ENCODE measurements around the gene MRPL28. TPM values are rescaled to one million over a fixed set of nuclear protein-coding genes. Genes with fewer than 3 reads are reported as not detected.

The MRPL28 gene
- total RNA-seq, 1 experiment from 2014 or later = 140 TPM

DNA sequence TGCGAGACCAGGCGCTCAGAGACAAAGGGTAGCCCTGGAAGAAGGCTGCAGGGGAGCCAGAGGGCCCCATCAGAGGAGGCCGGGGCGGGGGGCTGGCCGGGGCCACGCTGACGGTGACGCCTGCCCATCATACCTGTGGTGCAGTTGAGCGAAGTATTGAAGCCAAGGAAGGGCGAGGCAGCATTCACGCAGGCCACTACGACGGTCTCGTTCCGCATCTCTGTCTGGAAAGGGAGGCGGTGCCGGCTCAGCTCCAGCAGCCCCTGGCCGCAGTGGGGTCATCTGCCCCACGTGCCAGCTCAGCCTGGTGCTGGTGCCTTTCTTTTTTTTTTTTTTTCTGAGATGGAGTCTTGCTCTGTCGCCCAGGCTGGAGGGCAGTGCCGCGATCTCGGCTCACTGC is 4.9 kb upstream of the MRPL28 start:
- H3K4me1 ChIP-seq (ENCODE audit: control insufficient read depth, insufficient read depth, low read length) = peaks cover 24% of the 10 kb centered on the region
- H3K9me3 ChIP-seq (ENCODE audit: control insufficient read depth, insufficient read depth, low read depth, low read length) = no peaks in the 10 kb centered on the region
- no peak overlapping the region for H3K4me3 ChIP-seq (ENCODE audit: low read depth in 2 of 2, low read length in 2 of 2)
- intact Hi-C loops (cut with micrococcal nuclease; ENCODE audit: unreplicated experiment) = no loop called here
- no peak overlapping the region for H3K27ac ChIP-seq (ENCODE audit: low read length)
- H3K27me3 ChIP-seq (ENCODE audit: control insufficient read depth, insufficient read depth, low read length) = no peaks in the 10 kb centered on the region
- ATAC-seq = no peak
- no TSS peak for BruUV-seq (replicated peaks)
- ChIA-PET CTCF (no interaction called here), POLR2A (no interaction called here)
- H3K36me3 ChIP-seq (ENCODE audit: control insufficient read depth, insufficient read depth, low read length) = no peaks in the 10 kb centered on the region
- no peak for DNase-seq (ENCODE audit: low read depth, low spot score)
- TF ChIP-seq TCF7L2 (IDR thresholded peaks at IDR 0.05; ENCODE audit: low read depth, low read length) (no peak), POLR2AphosphoS5 (IDR thresholded peaks at IDR 0.05; ENCODE audit: low read depth, low read length) (0 out of 2 replicates have a peak, but pooled peaks have one; percentile 10)
- in situ Hi-C loops (cut with HindIII; ENCODE audit: low pct_unique_long_range_greater_than_20kb, low sequenced_read_pairs) = no loop called here

DNA sequence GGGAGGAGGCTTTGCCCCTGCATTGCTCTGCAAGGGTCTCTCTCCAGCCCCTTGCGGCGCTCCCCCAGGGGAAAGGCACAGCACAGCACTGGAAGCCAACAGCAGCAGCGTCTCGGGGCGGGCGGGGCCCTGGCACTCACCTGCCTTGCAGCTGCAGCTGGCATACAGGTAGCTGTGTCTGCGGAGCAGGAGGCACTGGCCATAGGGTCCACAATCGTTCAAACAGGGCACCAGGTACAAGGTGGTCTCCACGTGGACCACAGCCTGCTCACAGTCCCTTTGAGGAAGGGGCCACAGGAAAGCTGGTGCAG is 4.2 kb upstream of the MRPL28 start:
- BruUV-seq (replicated peaks) = no TSS peak
- in situ Hi-C loops (cut with HindIII; ENCODE audit: low pct_unique_long_range_greater_than_20kb, low sequenced_read_pairs) = no loop called here
- Histone ChIP-seq H3K9me3 (ENCODE audit: control insufficient read depth, insufficient read depth, low read depth, low read length) (no peaks in the 10 kb centered on the region), H3K36me3 (ENCODE audit: control insufficient read depth, insufficient read depth, low read length) (no peaks in the 10 kb centered on the region), H3K4me1 (ENCODE audit: control insufficient read depth, insufficient read depth, low read length) (peaks cover 21% of the 10 kb centered on the region), H3K27ac (ENCODE audit: low read length) (no peak overlapping the region), H3K27me3 (ENCODE audit: control insufficient read depth, insufficient read depth, low read length) (no peaks in the 10 kb centered on the region), H3K4me3 (ENCODE audit: low read depth in 2 of 2, low read length in 2 of 2) (no peak overlapping the region)
- TF ChIP-seq, protein P1, sequence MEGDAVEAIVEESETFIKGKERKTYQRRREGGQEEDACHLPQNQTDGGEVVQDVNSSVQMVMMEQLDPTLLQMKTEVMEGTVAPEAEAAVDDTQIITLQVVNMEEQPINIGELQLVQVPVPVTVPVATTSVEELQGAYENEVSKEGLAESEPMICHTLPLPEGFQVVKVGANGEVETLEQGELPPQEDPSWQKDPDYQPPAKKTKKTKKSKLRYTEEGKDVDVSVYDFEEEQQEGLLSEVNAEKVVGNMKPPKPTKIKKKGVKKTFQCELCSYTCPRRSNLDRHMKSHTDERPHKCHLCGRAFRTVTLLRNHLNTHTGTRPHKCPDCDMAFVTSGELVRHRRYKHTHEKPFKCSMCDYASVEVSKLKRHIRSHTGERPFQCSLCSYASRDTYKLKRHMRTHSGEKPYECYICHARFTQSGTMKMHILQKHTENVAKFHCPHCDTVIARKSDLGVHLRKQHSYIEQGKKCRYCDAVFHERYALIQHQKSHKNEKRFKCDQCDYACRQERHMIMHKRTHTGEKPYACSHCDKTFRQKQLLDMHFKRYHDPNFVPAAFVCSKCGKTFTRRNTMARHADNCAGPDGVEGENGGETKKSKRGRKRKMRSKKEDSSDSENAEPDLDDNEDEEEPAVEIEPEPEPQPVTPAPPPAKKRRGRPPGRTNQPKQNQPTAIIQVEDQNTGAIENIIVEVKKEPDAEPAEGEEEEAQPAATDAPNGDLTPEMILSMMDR (IDR thresholded peaks at IDR 0.05) = no peak
- TF ChIP-seq, protein P2, sequence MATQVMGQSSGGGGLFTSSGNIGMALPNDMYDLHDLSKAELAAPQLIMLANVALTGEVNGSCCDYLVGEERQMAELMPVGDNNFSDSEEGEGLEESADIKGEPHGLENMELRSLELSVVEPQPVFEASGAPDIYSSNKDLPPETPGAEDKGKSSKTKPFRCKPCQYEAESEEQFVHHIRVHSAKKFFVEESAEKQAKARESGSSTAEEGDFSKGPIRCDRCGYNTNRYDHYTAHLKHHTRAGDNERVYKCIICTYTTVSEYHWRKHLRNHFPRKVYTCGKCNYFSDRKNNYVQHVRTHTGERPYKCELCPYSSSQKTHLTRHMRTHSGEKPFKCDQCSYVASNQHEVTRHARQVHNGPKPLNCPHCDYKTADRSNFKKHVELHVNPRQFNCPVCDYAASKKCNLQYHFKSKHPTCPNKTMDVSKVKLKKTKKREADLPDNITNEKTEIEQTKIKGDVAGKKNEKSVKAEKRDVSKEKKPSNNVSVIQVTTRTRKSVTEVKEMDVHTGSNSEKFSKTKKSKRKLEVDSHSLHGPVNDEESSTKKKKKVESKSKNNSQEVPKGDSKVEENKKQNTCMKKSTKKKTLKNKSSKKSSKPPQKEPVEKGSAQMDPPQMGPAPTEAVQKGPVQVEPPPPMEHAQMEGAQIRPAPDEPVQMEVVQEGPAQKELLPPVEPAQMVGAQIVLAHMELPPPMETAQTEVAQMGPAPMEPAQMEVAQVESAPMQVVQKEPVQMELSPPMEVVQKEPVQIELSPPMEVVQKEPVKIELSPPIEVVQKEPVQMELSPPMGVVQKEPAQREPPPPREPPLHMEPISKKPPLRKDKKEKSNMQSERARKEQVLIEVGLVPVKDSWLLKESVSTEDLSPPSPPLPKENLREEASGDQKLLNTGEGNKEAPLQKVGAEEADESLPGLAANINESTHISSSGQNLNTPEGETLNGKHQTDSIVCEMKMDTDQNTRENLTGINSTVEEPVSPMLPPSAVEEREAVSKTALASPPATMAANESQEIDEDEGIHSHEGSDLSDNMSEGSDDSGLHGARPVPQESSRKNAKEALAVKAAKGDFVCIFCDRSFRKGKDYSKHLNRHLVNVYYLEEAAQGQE (IDR thresholded peaks at IDR 0.05; ENCODE audit: insufficient read depth in 1 of 2, low read depth in 2 of 2, low read length in 1 of 2) = no peak
- TF ChIP-seq SIN3A (IDR thresholded peaks at IDR 0.05; ENCODE audit: borderline replicate concordance, insufficient read depth, low read depth, low read length) (no peak), POLR2AphosphoS5 (IDR thresholded peaks at IDR 0.05; ENCODE audit: low read depth, low read length) (no peak), TCF7L2 (IDR thresholded peaks at IDR 0.05; ENCODE audit: low read depth, low read length) (no peak)
- POLR2A ChIA-PET = no interaction called here
- DNase-seq (ENCODE audit: low read depth, low spot score) = no peak
- CTCF ChIA-PET = no interaction called here
- intact Hi-C loops (cut with micrococcal nuclease; ENCODE audit: unreplicated experiment) = no loop called here
- ATAC-seq = no peak

DNA sequence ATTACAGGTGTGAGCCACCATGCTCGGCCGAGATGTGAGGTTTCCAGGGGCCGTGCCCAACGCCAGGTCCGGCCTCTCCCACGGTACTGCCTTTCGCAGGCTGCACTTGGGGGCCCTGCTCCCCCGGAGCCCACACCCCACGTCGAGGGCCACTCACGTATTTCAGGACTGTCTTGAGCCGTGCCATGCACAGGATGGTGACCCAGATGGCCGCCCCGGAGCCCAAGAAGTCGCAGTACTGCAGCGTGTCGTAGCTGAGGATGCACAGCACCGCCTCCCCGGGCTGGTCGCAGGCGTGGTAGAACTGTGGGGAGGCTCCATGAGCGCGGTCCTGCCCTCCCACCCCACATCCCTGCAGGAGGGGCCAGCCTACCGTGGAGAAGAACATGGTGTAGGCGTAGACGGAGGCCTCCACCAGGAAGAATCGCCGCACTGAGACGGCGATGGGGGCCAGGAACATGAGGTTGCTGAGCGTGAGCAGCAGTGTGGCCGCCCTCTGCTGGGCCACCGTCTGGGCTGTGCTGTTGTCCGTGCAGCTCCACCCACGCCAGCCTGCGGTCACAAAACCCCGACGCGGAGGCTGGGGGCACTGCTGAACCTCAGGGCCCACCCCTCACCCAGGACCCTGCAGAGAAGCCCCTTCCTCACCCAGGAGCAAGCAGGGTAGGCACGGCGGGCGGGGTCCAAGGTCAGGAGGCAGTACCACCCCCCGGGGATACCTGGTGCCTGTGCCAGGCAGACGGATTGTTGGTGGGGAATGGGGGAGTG is 3.7 kb upstream of the MRPL28 start:
- H3K36me3 ChIP-seq (ENCODE audit: control insufficient read depth, insufficient read depth, low read length) = no peaks in the 10 kb centered on the region
- in situ Hi-C loops (cut with HindIII; ENCODE audit: low pct_unique_long_range_greater_than_20kb, low sequenced_read_pairs) (no loop called here), intact Hi-C loops (cut with micrococcal nuclease; ENCODE audit: unreplicated experiment) (no loop called here)
- ATAC-seq (no peak), DNase-seq (ENCODE audit: low read depth, low spot score) (no peak)
- TF ChIP-seq, protein P1 (IDR thresholded peaks at IDR 0.05) = no peak
- TF ChIP-seq TCF7L2 (IDR thresholded peaks at IDR 0.05; ENCODE audit: low read depth, low read length) = no peak
- ChIA-PET CTCF (no interaction called here), POLR2A (no interaction called here)
- no peak overlapping the region for H3K27ac ChIP-seq (ENCODE audit: low read length)
- no peak overlapping the region for H3K4me3 ChIP-seq (ENCODE audit: low read depth in 2 of 2, low read length in 2 of 2)
- no peaks in the 10 kb centered on the region for H3K9me3 ChIP-seq (ENCODE audit: control insufficient read depth, insufficient read depth, low read depth, low read length)
- no peaks in the 10 kb centered on the region for H3K27me3 ChIP-seq (ENCODE audit: control insufficient read depth, insufficient read depth, low read length)
- no TSS peak for BruUV-seq (replicated peaks)
- peaks cover 19% of the 10 kb centered on the region for H3K4me1 ChIP-seq (ENCODE audit: control insufficient read depth, insufficient read depth, low read length)
